ENCODE data around the gene SGF29. TPM values are rescaled to one million over a fixed set of nuclear protein-coding genes. Genes with fewer than 3 reads are reported as not detected.

Gene SGF29
- total and polyA plus RNA-seq, 9 of the 15 experiments (the other 6 are each of a cell fraction or from before 2014, with no cell fraction given), result 2.6 to 36.1 (median 21.2) TPM

GRCh38 chr16:28558456-28558855 is 4.7 kb downstream of the SGF29 start (continued):
- TF ChIP-seq ARID4B (CRISPR knock-in tag; IDR thresholded peaks at IDR 0.05), result no peak

GRCh38 chr16:28561557-28562187 is 8.0 kb downstream of the SGF29 start:
- no peaks in the 10 kb centered on the region; the same call in none of the 3 replicates for H3K79me2 ChIP-seq (ENCODE audit: control insufficient read depth, insufficient read depth, low read length)
- ATAC-seq (no peak; the same call in 1 of the 3 replicates), FAIRE-seq (no peak), DNase-seq (ENCODE audit: extremely low read depth in 1 of 4, low spot score in 3 of 4) (no peak)
- no peak overlapping the region for H3K4me3 ChIP-seq
- H3K27ac ChIP-seq (ENCODE audit: extremely low read depth, low read depth, low read length), result no peak overlapping the region
- H3K4me2 ChIP-seq (ENCODE audit: insufficient read depth, low read length), result no peak overlapping the region; the same call in 1 of the 2 replicates
- CTCF ChIA-PET (ENCODE audit: low intra/inter-chr PET ratio), result no interaction called here
- POLR2A ChIA-PET, result no interaction called here
- H4K20me1 ChIP-seq (replicated peaks; ENCODE audit: control insufficient read depth, insufficient read depth, low read length), result no peaks in the 10 kb centered on the region
- intact Hi-C loops (cut with micrococcal nuclease), result no loop called here
- no peak overlapping the region for H2AFZ ChIP-seq (ENCODE audit: low read depth, low read length)
- 36% methylated on average over 7 of the region's 7 CpGs for WGBS (ENCODE audit: insufficient coverage, low coverage, missing lambda C conversion rate)
- H3K9ac ChIP-seq (ENCODE audit: insufficient read depth in 1 of 2, low read depth in 2 of 2, low read length in 2 of 2), result no peak overlapping the region
- in situ Hi-C loops (cut with MboI), result no loop called here
- peaks cover 0 to 9% of the 10 kb centered on the region in 2 experiments; a peak in 4 of 5 replicates for H3K4me1 ChIP-seq (replicated peaks in 1 of 2; ENCODE audit: control insufficient read depth in 2 of 2, insufficient read depth in 2 of 2, low read length in 2 of 2)
- H3K9me1 ChIP-seq (ENCODE audit: control insufficient read depth, insufficient read depth, low read length), result no peaks in the 10 kb centered on the region
- no TSS peak for BruUV-seq (replicated peaks)
- no peaks in the 10 kb centered on the region for H3K9me3 ChIP-seq (replicated peaks; ENCODE audit: control insufficient read depth, insufficient read depth, low read depth, low read length)
- H3K27me3 ChIP-seq (ENCODE audit: control insufficient read depth in 2 of 2, insufficient read depth in 2 of 2, low read length in 2 of 2), result no peaks in the 10 kb centered on the region
- peaks cover 23% of the 10 kb centered on the region; the same call in 1 of the 3 replicates for H3K36me3 ChIP-seq (ENCODE audit: control insufficient read depth, insufficient read depth, low read length)
- no peak for TF ChIP-seq ZNF217 (CRISPR knock-in tag; IDR thresholded peaks at IDR 0.05)
- TF ChIP-seq POLR2AphosphoS2 (IDR thresholded peaks at IDR 0.05; ENCODE audit: low read length), result no peak
- TF ChIP-seq RBM22 (IDR thresholded peaks at IDR 0.05; ENCODE audit: low read depth, low read length, poor library complexity, severe bottlenecking), result no peak
- no peak for TF ChIP-seq RB1 (IDR thresholded peaks at IDR 0.05; ENCODE audit: low read depth)
- TF ChIP-seq ZNF586 (CRISPR knock-in tag; conservative IDR thresholded peaks at IDR 0.05), result no peak
- no peak for TF ChIP-seq STAT6 (CRISPR knock-in tag; IDR thresholded peaks at IDR 0.05)
- no peak for TF ChIP-seq EWSR1 (IDR thresholded peaks at IDR 0.05; ENCODE audit: borderline replicate concordance, low read depth, partially characterized antibody)
- no peak for TF ChIP-seq GABPB1 (CRISPR knock-in tag; IDR thresholded peaks at IDR 0.05)
- no peak for TF ChIP-seq ZBTB8A (IDR thresholded peaks at IDR 0.05; ENCODE audit: partially characterized antibody)
- TF ChIP-seq HDGF (IDR thresholded peaks at IDR 0.05), result no peak
- no peak for TF ChIP-seq SAFB (IDR thresholded peaks at IDR 0.05; ENCODE audit: borderline replicate concordance, low read depth, low read length)
- no peak for TF ChIP-seq SUPT5H (IDR thresholded peaks at IDR 0.05)
